HAP-1 (cell line): ENCODE measurements around the gene OR2T3.
"Not testable (repeated sequence)": the region's sequence is repeated elsewhere in the genome, so short reads cannot be mapped to it uniquely, and the experiment has no call there.

Experiments
- DNase-seq, 2 experiments: peaks; one replicate each; pipeline ENCODE4 v3.0.0-alpha.2; 2016 to 2020; ENCODE audit warnings: low spot score in 2 of 2
- H3K27me3 ChIP-seq: fragments of 250-450 bp; sonication (Bioruptor Pico); 2 replicates; pipeline ENCODE4 v1.5.1; 2020; ENCODE audit warnings: low read depth, mild to moderate bottlenecking, moderate library complexity
- H3K36me3 ChIP-seq: fragments of 250-450 bp; sonication (Bioruptor Pico); replicated peaks from 2 replicates; pipeline ENCODE4 v1.5.1; 2020; ENCODE audit warnings: mild to moderate bottlenecking
- H3K4me1 ChIP-seq: fragments of 250-450 bp; sonication (Bioruptor Pico); 2 replicates; pipeline ENCODE4 v1.5.1; 2020; ENCODE audit warnings: mild to moderate bottlenecking
- H3K4me3 ChIP-seq: fragments of 250-450 bp; sonication (Bioruptor Pico); 2 replicates; pipeline ENCODE4 v1.5.1; 2020; ENCODE audit warnings: mild to moderate bottlenecking, moderate library complexity
- H3K9me3 ChIP-seq: fragments of 250-450 bp; sonication (Bioruptor Pico); 2 replicates; pipeline ENCODE4 v1.5.1; 2020; ENCODE audit warnings: mild to moderate bottlenecking, moderate library complexity
- in situ Hi-C: fragments of 300-500 bp; cut with MboI; formaldehyde crosslinking; loops from 3 replicates; pipeline ENCODE4 v1.14.3; 2020; ENCODE audit warnings: low sequenced_read_pairs, inconsistent platforms, mixed read lengths

OR2T3 gene, protein sequence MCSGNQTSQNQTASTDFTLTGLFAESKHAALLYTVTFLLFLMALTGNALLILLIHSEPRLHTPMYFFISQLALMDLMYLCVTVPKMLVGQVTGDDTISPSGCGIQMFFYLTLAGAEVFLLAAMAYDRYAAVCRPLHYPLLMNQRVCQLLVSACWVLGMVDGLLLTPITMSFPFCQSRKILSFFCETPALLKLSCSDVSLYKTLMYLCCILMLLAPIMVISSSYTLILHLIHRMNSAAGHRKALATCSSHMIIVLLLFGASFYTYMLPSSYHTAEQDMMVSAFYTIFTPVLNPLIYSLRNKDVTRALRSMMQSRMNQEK

GRCh38 chr1:248473051-248473450 lies at the start of gene OR2T3:
Gene OR2T3 (plus strand): TSS chr1:248473351. CDS start chr1:248473351, 0 bp downstream.
- H3K27me3 ChIP-seq, H3K9me3 ChIP-seq, DNase-seq, H3K36me3 ChIP-seq, H3K4me1 ChIP-seq, H3K4me3 ChIP-seq, in situ Hi-C loops: not testable (repeated sequence)

- H3K9me3 ChIP-seq, H3K4me1 ChIP-seq, H3K36me3 ChIP-seq, in situ Hi-C loops, H3K4me3 ChIP-seq, DNase-seq, H3K27me3 ChIP-seq: not testable (repeated sequence)
These were observed 45.5 kb upstream of the OR2T3 start for GRCh38 chr1:248427526-248428191.

DNA sequence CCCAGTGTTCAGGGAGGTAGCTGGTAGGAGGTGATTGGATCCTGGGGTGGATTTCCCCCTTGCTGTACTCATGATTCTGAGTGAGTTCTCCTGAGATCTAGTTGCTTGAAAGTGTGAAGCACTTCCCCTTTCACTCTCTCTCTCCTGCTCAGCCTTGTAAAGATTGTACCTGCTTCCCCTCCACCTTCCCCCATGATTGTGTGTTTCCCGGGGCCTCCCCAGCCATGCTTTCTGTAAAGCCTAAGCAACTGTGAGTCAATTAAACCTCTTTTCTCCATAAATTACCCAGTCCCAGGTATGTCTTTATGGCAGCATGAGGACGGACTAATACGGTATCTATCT lies 45.0 kb upstream of the OR2T3 start:
- H3K4me1 ChIP-seq, H3K4me3 ChIP-seq, H3K27me3 ChIP-seq, H3K36me3 ChIP-seq, in situ Hi-C loops, H3K9me3 ChIP-seq, DNase-seq: not testable (repeated sequence)

- H3K9me3 ChIP-seq, H3K27me3 ChIP-seq, in situ Hi-C loops, H3K4me1 ChIP-seq, H3K4me3 ChIP-seq, DNase-seq, H3K36me3 ChIP-seq: not testable (repeated sequence)
These were observed 41.5 kb upstream of the OR2T3 start for GRCh38 chr1:248431683-248432082.

DNA sequence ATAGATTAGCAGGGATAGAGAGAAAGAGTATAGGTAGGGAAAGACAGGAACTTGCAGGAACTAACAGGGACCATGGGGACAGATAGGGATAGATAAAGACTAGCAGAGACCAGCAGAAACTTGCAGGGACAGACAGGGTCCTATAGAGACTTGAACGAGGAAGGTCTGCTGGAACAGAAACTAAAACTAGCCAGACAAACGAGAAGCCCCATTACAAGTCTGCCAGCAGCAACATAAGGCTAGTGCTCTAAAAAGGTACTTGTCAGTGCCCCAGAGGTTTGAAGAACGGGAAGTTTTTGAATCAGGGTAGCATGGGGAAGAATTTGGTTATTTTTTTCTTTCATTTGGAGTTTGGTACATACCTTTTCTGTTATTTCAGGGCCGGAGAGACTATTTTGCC lies 41.0 kb upstream of the OR2T3 start:
- H3K36me3 ChIP-seq, in situ Hi-C loops, H3K4me3 ChIP-seq, H3K27me3 ChIP-seq, H3K9me3 ChIP-seq, DNase-seq, H3K4me1 ChIP-seq: not testable (repeated sequence)

DNA sequence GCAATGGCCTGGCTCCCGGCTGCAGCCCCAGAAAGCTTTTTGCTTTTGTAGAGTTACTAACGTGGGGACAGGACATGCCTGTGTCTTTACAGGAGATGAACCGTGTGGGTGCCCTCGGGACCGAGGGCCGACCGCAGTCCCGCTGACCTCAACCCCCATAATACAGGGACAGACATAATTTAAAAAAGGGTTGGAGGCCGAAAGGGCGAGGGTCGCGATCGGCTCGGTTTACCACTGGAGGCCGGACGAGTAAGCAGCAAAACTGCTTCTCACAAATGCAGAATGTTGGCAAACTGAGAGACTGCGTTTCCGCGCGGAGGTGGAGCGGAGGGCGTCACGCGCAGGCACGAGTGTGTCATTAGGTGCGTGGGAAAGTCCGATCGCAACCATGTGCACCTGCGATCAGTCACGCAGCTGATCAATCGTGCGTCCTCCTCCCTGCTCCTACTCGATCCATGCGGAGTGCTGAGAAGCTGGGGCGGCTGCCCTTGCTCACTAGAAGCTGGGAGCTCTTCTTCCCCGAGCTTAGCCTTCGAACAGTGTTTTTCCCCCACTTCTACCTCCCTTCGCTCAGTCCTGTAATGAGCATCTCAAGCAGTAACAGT lies 39.2 kb upstream of the OR2T3 start:
- H3K36me3 ChIP-seq, in situ Hi-C loops, DNase-seq, H3K4me3 ChIP-seq, H3K9me3 ChIP-seq, H3K27me3 ChIP-seq, H3K4me1 ChIP-seq: not testable (repeated sequence)

- H3K9me3 ChIP-seq, H3K4me3 ChIP-seq, in situ Hi-C loops, H3K36me3 ChIP-seq, H3K4me1 ChIP-seq, DNase-seq, H3K27me3 ChIP-seq: not testable (repeated sequence)
These were observed 38.2 kb upstream of the OR2T3 start for GRCh38 chr1:248434913-248435312.

- H3K4me3 ChIP-seq, H3K36me3 ChIP-seq, in situ Hi-C loops, H3K27me3 ChIP-seq, H3K4me1 ChIP-seq, H3K9me3 ChIP-seq, DNase-seq: not testable (repeated sequence)
These were observed 36.8 kb upstream of the OR2T3 start for GRCh38 chr1:248436303-248436702.

DNA sequence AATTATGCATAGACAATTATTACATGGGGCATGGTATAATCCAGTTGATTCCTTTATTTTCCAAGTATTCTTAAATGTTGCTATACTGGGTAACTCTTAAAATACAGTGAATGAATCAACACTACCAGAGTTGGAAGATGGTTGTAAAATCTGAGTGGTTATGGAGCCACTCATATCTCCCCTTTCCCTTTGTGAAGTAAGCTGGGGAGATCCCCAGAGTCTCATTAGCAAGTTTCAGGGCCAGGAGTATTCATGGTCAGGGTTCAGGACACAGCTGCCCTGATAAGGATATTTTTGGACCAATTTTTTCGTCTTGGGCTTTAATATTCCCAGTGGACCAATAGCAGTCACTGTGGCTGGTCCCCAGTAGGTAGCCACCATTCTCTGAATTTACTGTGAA lies 34.5 kb upstream of the OR2T3 start:
- in situ Hi-C loops, H3K4me1 ChIP-seq, H3K4me3 ChIP-seq, H3K27me3 ChIP-seq, H3K36me3 ChIP-seq, H3K9me3 ChIP-seq, DNase-seq: not testable (repeated sequence)

- DNase-seq, H3K9me3 ChIP-seq, H3K36me3 ChIP-seq, H3K4me3 ChIP-seq, in situ Hi-C loops, H3K27me3 ChIP-seq, H3K4me1 ChIP-seq: not testable (repeated sequence)
These were observed 33.9 kb upstream of the OR2T3 start for GRCh38 chr1:248439283-248439682.

DNA sequence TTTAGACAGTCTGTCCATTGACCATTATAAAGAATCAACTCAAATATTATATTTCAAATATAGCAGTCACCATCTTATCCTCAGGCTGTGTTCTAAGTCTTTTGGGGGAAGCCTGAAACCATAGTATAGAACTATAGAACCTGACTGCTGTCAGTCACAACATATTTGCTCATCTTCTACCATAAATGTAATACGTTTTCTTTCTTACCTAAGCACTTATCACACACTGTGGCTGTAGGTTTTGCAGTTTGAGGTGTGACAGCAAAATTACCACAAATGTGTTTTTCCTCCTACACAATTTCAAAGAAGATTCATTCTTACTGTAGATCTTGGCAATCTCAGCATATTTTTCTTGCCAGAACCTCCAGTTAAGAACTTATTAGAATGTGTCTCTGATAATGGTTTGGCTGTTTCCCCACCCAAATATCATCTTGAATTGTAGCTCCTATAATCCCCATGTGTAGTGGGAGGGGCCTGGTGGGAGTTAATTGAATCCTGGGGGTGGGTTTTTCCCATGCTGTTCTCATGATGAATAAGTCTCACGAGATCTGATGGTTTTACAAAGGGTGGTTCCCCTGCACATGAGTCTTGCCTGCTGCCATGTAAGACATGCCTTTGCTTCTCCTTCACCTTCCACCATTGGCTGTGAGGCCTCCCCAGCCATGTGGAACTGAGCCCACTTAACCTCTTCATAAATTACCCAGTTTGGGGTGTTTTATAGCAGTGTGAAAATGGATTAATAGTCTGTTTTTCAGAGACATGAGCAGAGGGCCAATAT lies 30.5 kb upstream of the OR2T3 start:
- DNase-seq, H3K27me3 ChIP-seq, H3K4me1 ChIP-seq, H3K4me3 ChIP-seq, H3K9me3 ChIP-seq, in situ Hi-C loops, H3K36me3 ChIP-seq: not testable (repeated sequence)

DNA sequence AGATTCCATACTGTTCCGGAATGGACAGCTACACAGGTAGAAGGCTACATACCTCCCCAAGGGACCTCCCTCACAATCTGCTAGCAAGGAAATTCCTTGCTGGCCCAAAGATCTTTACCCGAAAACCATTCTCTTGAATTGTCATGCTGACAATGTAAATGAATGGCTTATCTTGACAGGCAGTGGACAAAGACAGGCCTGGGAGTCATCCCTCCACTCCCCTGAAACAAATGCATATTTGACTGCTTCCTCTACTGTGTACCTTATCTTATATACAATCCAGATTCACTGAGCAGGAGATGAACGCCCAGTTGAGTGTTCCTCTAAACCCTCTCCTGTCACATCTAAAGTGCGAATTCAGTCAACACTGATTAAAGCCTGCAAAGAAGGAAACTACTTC lies 28.5 kb upstream of the OR2T3 start:
- H3K36me3 ChIP-seq, H3K4me1 ChIP-seq, in situ Hi-C loops, H3K9me3 ChIP-seq, H3K27me3 ChIP-seq, H3K4me3 ChIP-seq, DNase-seq: not testable (repeated sequence)

- H3K4me3 ChIP-seq, DNase-seq, H3K36me3 ChIP-seq, H3K27me3 ChIP-seq, in situ Hi-C loops, H3K4me1 ChIP-seq, H3K9me3 ChIP-seq: not testable (repeated sequence)
These were observed 27.8 kb upstream of the OR2T3 start, which contains the start of gene OR2T2 for GRCh38 chr1:248445399-248445798. Gene OR2T2 (plus strand): TSS chr1:248445637. CDS start chr1:248452798, 7,161 bp downstream.
